Lower leg skin (tissue), 3 donors: ENCODE results near the gene RABEP2.

Experiments used
- POLR2A ChIP-seq, 2 donors: fragments of 450-650 bp; IDR thresholded peaks; one replicate each; pipeline ENCODE4 v1.6.1; 2016 to 2017; ENCODE audit warnings: antibody characterized with exemption in 2 of 2, mild to moderate bottlenecking in 1 of 2, moderate library complexity in 1 of 2
- TF ChIP-seq, protein P1 (sequence below), 3 donors: fragments of 450-650 bp; IDR thresholded peaks; one replicate each; pipeline ENCODE4 v1.5.1; 2016; ENCODE audit warnings: antibody characterized with exemption in 3 of 3, mild to moderate bottlenecking in 3 of 3, moderate library complexity in 2 of 3

DNA sequence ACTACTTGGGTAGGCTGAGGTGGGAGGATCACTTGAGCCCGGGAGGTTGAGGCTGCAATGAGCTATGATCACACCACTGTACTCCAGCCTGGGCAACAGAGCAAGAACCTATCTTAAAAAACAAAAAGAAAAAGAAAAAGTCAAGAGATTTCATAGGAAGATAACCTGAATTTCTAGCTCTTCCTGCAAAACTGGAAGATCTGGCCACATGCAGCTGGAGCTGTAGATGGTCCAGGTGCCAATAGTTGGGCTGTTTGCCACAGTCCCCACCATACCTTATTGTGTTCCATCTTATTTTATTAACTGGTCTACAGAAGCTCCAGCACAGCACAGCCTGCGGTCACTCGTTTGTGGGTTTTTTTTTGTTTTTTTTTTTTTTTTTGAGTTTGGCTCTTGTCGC, 31.7 kb downstream of the RABEP2 start:
- TF ChIP-seq, protein P1, sequence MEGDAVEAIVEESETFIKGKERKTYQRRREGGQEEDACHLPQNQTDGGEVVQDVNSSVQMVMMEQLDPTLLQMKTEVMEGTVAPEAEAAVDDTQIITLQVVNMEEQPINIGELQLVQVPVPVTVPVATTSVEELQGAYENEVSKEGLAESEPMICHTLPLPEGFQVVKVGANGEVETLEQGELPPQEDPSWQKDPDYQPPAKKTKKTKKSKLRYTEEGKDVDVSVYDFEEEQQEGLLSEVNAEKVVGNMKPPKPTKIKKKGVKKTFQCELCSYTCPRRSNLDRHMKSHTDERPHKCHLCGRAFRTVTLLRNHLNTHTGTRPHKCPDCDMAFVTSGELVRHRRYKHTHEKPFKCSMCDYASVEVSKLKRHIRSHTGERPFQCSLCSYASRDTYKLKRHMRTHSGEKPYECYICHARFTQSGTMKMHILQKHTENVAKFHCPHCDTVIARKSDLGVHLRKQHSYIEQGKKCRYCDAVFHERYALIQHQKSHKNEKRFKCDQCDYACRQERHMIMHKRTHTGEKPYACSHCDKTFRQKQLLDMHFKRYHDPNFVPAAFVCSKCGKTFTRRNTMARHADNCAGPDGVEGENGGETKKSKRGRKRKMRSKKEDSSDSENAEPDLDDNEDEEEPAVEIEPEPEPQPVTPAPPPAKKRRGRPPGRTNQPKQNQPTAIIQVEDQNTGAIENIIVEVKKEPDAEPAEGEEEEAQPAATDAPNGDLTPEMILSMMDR (IDR thresholded peaks at IDR 0.05) = no peak
- no peak for TF ChIP-seq POLR2A (IDR thresholded peaks at IDR 0.05)
